Left forelimb (tissue), 1 donor: Measurements from ENCODE around the gene DNTT.

Experiments used
- DNase-seq: peaks from one replicate; pipeline ENCODE4 v3.0.0-alpha.2; 2018; ENCODE audit warnings: low spot score

The DNTT gene

DNA sequence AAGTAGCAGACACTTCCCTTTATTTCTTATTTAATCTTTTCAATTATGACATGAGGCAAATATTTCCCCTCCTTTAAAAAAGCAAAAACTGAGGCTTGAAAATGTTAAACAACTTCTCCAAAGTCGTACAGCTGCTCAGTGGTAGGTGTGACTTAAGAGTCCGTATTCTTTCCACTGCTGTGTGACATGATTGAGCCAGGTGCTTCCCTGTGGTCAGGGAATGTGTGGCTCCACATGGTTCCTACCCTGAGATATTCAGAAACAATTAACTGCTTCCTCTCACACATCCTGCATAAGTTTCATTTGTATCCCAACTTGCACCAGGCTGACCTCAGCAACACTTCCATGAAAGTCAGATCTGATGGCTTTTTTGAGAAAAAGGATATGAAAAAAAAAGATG is 41.0 kb downstream of the DNTT start:
- DNase-seq, result no peak

DNA sequence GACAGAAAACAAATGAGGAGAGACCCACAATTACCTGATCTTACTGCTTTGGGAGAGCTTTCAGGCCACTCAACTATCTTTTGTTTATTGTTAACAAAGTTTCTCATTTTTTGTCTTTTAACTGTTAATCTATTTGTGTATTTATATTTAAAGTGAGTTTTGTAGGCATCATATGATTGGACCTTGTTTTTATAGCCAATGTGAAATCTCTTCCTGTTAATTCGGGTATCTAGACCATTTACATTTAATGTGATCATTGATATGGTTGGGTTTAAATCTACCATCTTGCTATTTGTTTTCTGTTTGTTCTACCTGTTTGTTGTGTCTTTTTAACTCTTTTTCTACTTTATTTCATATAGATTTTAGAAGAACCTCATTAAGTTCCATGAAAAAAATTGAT is 42.1 kb downstream of the DNTT start:
- no peak for DNase-seq

DNA sequence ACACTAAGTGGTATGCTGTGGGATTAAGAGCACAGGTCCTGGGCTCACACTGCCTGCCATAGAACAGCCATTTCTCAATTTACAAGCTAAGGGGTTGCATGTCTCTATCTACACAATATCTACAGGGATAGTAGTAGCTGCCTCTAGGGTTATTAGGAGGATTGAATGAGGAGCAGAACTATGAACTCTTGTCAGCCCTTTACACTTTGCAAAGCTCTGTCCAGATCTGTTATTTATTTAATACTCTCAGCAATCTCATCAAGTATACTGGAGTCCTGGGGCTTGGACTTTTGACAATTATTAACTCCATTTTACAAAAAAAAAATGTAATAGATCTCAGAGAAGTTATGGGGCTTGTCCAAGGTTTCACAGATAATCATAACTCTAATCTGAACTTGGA is 47.8 kb downstream of the DNTT start:
- no peak for DNase-seq

DNA sequence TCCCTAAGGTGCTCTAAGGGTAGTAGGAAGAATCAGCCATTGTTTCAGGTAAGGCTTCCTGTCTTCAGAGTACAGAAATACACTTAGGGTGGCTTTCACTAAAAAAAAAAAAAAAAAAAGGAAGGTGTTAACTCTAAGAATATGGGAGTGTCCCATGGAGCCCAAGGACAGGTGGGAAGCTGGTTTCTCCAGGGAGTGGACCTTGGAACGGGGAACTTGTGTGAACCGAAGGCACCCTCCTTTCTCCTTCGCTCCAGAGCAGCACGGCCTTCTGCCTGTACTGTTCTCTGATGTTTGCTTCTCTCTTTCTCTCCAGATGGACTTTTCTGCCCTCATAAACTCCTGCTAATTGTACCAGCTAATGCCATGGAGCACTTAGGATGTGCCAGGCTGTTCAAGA is 48.3 kb downstream of the DNTT start:
- DNase-seq, result no peak

DNA sequence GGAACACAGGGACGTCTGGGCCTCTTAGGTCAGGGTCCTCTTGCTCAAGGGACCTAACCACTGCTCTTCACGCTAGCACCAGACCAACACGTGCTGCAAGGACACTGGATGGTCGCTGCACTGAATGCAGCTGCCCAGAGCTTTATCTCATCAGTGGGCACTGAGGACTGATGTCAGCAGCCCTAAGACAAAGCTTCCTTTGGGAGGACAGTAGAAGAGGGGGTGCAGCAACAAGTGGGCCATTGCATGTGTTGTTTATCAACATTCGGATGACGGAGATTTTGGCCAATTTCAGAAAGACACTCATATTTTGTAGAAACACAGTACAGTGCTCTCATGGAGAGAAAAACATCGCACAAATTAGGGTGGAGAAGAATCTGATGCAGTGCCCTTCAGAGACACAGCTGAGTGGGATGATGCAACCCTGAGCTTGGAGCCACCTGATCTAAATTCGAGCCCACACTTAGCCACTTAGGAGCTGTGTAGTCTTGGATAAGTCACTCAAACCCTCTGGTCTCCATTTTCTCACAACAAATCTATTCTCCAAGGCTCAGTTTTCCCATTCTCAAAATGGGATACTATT is 52.9 kb downstream of the DNTT start:
- no peak for DNase-seq

DNA sequence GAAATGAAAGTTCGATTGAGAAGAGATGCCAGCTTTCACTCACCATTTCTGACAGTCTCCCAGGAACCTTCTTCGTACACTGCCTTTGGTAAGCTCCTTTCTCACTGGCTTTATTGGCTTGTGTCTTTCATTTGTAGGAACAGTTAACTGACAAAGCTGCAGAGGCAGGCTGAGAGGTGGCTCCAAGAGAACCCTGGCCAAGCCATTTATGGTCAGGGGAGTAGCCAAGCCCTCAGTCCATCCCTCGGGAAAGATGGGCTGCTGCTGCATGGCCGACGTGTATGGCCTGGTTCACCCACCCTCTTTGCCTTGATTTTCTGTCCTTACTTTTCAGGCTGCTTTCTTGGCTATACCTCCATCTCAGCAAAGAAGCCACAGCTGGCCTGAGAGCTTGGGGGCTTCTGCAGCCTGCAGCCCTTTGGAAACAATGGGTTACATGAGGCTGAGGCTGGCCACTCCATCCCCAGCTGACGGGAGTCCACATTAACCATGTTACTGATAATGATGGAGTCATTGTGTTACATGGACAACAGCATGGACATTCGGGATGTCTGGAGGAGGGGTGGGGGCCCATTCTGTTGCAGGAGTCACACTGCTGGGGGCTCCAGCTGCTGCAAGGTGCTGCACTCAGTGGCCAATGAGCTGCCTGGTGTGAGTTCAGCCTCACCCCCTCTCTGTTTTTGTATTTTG is 54.8 kb downstream of the DNTT start, which contains the start of gene OPALIN:
Gene OPALIN (minus strand): TSS at position 152 of the 690 bp plus-strand sequence. CDS start 106 bp downstream, at position 46.
- DNase-seq, result no peak

DNA sequence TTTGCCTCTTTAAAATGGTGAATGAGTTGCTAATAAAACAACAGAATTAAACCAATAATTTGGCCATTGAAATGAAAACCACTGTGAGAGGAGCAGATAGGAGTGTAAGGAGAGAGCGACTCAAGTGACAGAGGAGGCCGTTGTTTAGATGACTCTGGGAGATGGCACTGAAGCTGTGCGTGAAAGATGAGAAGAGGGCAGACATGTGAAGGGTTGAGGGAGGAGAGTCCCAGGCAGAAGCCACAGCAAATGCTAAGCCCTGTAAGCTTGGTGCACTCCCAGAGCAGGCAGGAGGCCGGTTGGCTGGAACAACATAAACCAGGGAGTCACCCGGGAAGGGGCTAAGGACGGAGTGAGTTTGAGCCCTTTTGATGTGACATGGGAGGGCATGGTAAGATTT is 55.4 kb downstream of the DNTT start:
- DNase-seq, result no peak

DNA sequence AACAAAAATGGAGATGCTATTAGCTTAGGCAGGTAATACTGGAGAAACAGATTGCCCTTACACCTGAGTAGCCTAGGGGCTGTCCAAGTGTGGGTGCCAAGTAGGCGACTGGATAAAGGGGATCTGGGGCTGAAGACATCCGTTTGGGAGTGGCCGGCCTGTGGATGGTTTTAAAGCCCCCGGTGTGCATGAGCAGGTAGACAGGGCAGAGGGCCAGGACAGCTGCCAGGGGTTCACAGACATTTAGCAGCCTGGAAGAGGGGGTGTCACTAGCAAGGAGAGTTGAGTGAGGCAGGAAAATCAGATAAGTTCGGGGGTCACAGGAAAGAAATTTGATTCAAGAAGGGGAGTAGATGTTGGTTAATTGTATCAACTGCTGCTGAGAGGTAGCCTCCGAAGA is 56.1 kb downstream of the DNTT start:
- no peak for DNase-seq

DNA sequence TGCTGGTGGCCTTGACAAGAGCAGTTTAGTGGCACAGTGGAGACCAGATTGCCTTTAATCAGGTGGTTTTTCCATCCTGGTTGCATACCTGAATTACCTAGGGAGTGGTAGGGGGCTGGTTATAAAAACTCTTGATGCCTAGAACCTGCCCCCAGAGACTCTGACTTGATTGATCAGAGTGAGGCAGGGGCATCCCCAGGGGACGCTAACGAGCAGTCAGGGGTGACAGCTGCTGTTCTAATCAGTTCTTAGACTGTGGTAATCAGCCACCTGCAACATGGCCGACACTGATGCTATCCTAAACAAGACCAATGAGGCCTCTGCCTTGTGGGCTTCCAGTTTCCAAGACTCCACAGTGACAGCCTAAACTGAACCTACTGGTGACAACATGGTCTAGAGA is 56.5 kb downstream of the DNTT start:
- no peak for DNase-seq

DNA sequence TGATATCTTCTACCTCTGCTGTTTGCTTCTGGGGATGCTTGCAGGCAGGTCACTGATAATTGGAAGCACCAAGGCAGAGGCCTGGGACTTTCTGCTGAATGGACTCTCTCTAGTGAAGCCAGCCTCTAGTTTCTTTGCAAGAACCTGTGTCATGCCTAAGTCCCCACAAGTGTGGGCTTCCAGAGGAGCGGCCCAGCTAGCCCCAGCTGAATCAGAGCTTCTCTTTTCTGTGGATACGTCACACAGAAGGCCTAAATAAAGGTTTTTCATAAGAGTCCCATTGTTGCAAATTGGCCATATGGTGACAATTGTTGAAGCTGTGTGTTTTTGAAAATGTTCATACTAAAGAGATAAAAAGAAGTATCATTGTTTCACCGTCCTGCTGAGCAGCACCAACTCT is 61.3 kb downstream of the DNTT start:
- DNase-seq, result no peak

DNA sequence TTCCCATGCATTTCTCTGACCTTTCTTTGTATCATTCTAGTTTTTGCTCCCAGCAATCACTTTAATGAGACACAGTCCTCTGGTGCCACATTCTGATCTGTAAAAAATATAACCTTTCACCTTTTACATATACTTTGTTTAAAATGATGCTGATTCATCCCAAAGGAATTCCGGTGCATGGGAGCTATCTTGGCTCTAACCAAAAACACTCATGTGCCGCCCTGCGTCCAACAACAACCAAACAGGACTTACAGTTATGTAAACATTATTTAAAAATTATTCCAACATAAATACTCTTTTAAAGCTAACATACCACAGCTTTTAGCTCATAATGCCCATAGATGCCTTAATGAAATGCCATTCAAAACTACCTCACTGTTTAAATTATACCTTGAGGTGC is 62.3 kb downstream of the DNTT start:
- no peak for DNase-seq

DNA sequence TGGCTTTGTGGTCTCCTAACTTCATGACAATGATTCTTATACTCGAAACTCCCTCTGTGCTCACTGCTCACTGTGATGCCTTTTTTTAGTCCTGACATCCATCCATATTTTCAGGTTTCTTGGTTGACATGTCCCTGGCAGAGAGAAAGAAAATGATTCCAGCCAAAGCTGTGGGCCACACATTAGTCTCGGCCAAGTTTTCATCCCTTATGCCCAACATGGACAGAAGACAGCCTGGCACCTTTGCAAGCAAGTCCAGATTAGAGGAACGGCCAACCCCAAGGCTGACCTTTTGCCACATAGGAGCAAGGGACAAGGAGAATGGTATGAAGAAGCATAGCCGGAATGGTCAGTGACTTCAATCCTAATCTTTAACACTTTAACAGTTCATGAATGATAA is 63.2 kb downstream of the DNTT start:
- DNase-seq, result no peak

DNA sequence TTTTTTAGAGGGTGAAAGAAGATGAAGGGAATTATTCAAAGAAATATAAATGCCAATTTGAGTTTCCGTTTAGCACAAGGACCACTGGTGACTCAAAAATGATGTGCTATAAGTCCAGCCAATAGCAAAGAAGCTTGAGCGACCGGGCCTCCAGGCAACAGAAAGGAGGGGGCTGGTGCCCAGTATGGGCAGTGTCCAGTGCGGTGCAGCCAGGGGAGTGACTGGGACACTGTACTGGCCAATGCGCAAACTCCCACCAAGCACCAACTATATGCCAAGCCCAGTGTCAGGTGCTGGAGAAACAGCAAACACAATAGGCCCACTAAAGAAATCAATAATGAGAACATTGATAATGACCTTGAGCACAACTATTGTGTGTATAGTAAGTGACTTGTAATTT is 64.7 kb downstream of the DNTT start:
- no peak for DNase-seq

DNA sequence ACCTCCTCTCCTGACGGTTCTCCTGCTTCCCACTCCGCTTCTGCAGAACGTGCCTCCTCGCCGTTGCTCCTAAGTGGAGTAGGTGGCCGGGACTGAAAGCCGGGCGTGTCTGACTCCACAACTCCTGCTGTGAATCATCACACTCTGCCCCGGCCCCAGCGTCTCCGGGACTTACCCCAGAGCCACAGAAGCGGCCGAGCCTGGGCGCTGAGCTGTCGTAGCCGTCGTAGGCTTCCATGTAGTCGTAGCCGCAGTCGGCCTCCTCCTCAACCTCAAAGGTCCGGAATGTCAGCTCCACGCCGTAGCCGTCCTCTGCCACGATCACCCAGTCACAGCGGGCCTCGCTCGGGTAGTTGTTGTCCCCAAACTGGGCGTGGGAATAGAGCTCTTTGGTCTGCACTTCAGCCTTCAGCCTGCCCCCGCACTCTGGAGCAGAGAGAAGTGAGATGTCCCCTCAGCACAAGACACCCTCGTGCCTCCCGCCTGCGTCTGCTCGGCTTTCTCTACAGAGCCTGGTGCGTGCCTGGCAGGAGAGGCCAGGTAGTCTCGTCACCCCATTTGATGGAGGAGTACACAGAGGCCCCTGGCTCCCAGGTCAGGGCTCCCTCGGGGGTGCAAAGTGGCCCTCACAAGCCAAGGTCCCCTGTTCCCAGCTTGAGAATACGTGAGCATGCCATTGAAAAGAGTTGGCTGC is 65.8 kb downstream of the DNTT start:
- DNase-seq, result peak; percentile 53

DNA sequence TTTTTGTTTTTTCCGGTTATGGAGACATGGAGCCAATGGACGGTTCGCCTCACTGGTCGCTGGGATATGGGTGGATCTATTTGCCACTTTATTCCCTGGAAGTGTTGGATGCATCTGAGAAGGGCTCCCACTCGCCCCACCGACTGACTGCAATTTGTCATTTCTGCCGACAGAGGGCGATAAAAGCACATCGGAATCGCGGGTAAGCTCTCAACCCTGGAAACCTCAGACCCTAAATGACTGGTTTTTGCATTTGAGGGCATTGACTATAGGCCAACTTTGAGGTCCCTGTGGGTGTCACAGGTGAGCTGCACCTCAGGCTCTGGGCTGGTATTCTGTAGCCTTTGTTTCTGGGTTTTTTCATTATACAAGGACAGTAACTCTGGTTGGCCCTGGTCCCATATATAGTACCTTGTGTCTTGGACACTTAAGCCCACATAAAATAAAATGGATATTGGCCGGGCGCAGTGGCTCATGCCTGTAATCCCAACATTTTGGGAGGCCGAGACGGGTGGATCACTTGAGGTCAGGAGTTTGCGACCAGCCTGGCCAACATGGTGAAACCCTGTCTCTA is 66.4 kb downstream of the DNTT start:
- peak; percentile 66 for DNase-seq

DNA sequence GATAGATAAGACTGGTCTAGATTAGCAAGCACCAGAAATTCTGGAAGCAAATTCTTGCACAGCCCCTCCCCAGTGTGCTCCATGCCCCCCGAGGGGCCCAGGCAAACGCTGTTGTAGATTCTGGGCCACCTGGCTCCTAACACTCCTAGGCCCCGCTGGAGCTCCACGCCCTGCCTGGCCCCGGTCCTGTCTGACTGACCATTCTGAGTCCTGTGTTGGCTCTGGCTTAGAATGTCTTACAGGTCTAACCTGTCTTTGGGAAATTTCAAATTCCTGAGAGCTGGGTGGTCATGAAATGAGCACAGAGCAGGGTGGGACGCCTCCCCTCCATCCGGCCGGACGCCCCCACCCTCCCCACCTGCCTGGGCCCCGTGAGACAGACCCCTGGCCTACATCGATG is 67.1 kb downstream of the DNTT start:
- peak; percentile 36 for DNase-seq

DNA sequence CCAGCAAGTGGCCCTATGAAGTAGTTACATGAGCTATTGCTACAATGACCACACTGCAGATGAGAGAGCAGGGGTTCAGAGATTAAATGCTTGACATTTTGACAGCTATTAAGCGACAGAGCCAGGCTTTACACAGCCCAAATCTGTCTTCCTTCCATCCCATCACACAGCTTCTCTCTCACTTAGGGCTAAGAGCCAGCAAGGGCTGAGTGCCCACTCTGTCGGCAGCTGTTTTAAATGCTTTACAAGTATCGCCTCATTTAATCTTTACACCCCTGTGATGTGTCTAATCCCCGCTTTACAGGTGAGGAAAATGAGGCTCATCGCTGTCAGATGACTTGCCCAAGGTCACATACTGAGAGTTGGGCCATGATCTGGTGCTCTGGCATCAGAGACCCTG is 69.8 kb downstream of the DNTT start:
- DNase-seq, result no peak

DNA sequence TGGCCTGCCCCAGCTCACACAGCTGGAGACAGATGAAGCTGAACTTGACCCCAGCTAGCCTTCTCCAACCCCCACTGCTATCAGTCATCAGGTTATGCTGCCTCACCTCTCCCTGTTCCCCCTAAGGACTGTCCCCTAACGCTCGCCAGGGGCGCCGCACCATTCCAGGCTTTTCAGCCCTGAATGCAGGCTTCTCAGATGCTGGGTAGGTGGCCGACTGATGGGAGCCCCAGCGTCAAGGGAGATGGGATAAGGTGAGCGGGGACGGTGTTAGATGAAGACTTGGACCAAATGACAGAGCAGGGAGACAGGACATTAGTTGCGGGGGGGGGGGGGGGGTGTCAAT is 70.4 kb downstream of the DNTT start:
- DNase-seq, result no peak

DNA sequence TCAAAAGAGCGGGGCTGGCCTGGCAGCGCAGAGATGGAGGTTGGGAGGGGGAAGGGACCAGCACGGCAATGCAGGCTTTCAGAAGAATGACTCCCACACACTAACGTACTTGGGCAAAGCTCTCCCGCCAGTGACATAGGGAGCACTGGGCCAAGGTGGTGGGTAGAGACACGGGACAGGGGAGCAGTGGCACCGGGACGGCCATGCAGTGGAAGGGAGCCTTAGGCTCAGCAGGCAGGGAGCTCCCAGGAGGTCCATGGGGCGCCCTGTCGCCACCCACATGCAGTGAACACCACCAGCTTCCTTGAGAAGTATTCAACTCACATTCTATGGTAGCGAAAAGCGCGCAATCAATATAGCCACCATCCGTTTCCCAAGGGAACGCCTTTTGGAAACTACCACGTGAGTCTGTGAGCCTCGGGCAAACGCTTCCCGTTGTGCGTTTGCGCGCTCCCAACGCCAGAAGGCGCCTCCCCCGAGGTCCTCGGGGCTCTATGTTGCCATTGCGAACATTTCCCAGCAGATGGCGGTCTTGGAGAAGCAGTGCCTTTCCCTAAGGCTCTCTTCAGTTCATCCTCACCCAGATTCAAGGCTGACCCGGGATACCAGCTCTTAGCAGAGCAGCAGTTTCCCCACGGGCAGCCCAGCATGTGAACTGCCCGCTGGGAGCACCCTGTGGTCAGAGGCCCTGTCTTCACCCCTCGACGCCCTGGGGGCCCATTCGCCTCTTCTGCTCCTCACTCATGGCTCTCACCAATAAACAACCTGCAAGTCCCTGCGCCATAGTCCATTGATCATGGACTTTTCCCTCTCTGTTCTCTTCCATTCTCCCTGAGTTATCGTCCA is 71.0 kb downstream of the DNTT start:
- peak; percentile 86 for DNase-seq

DNA sequence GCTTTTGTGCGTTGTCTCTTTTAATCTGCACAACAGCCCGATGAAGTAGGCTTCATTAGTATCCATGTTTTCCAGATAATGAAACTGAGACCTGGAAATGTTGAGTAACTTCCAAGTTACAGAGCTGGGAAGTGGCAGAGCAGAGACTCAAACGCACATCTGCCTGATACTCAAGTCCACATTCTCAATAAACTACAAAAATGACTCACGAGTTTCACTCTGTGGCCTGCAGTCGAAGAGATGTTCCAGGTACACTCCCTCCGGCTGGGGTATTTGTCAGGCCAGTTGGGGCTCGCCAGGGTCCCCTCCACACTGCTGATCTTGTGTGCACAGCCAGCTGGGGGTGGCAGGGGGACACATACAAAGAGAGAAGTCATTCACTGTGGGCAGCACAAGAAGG is 72.2 kb downstream of the DNTT start:
- DNase-seq, result no peak

DNA sequence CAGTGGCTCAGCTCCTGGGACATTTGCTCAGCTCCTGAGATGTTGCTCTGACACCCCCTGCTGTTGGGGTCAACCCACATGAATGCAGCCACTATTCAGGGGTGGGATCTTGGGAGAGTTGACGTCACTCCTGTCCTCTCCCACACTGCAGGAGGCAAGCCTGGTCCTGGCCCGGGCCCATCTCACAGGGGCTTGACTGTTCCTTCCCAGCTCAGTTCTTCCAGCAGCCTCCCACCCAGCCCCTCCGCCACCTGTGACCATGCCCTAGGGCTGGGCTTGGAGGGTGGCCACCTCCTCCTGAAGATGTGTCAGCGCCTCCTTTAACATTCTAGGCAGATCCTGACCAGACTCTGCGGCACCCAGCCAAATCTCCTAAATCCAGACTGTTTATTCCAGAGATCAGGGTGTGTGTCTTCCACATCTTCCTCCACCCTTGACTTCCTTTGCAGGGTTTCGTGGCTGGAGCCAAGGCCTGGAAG is 73.6 kb downstream of the DNTT start:
- DNase-seq, result no peak

DNA sequence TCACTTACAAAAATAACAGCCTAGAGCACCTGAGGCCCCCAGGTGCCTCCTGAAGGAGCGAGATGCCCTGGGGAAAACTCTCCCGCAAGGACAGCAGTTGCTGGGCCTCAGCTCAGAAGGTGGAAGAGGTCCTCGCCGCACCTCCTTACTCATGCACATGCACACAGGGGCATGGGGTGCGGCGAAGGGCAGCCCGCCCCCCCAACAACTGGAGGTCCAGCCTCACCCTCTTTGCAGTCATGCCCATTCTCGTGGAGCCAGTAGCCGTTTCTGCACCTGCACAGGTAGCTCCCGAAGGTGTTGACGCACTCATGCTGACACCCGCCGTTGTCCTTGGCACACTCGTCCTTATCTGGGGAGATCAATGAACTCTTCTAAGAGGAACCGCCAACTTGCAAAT is 74.5 kb downstream of the DNTT start:
- no peak for DNase-seq
